ENCODE measurements around the gene AP1M1. TPM values are rescaled to one million over a fixed set of nuclear protein-coding genes. Genes with fewer than 3 reads are reported as not detected.
"Not testable (repeated sequence)": the region's sequence is repeated elsewhere in the genome, so short reads cannot be mapped to it uniquely, and the experiment has no call there.

AP1M1 gene
- total RNA-seq, 1 donor from 2014 or later: 96.2 TPM

- no peak for TF ChIP-seq CTCF (IDR thresholded peaks at IDR 0.05; ENCODE audit: insufficient read depth, low read length, poor library complexity, severe bottlenecking)
- Histone ChIP-seq H3K4me3 (ENCODE audit: low read depth, low read length) (no peak overlapping the region), H3K27me3 (ENCODE audit: control insufficient read depth, insufficient read depth, low read length) (no peaks in the 10 kb centered on the region), H3K36me3 (ENCODE audit: control insufficient read depth, insufficient read depth, low read length) (no peaks in the 10 kb centered on the region)
- DNase-seq (ENCODE audit: low read depth): no peak
Measured at GRCh38 chr19:16164222-16164890, 33.4 kb upstream of the AP1M1 start.

- no peak for DNase-seq (ENCODE audit: low read depth)
- Histone ChIP-seq H3K36me3 (ENCODE audit: control insufficient read depth, insufficient read depth, low read length) (no peaks in the 10 kb centered on the region), H3K4me3 (ENCODE audit: low read depth, low read length) (no peak overlapping the region), H3K27me3 (ENCODE audit: control insufficient read depth, insufficient read depth, low read length) (no peaks in the 10 kb centered on the region)
- no peak for TF ChIP-seq CTCF (IDR thresholded peaks at IDR 0.05; ENCODE audit: insufficient read depth, low read length, poor library complexity, severe bottlenecking)
Measured at GRCh38 chr19:16166417-16166816, 31.3 kb upstream of the AP1M1 start.

GRCh38 chr19:16167055-16167454 lies 30.7 kb upstream of the AP1M1 start:
- no peak for DNase-seq (ENCODE audit: low read depth)
- TF ChIP-seq CTCF (IDR thresholded peaks at IDR 0.05; ENCODE audit: insufficient read depth, low read length, poor library complexity, severe bottlenecking): no peak
- no peak overlapping the region for H3K4me3 ChIP-seq (ENCODE audit: low read depth, low read length)
- H3K36me3 ChIP-seq (ENCODE audit: control insufficient read depth, insufficient read depth, low read length): no peaks in the 10 kb centered on the region
- no peaks in the 10 kb centered on the region for H3K27me3 ChIP-seq (ENCODE audit: control insufficient read depth, insufficient read depth, low read length)

- no peak for TF ChIP-seq CTCF (IDR thresholded peaks at IDR 0.05; ENCODE audit: insufficient read depth, low read length, poor library complexity, severe bottlenecking)
- H3K27me3 ChIP-seq (ENCODE audit: control insufficient read depth, insufficient read depth, low read length): peaks cover 2% of the 10 kb centered on the region
- no peaks in the 10 kb centered on the region for H3K36me3 ChIP-seq (ENCODE audit: control insufficient read depth, insufficient read depth, low read length)
- H3K4me3 ChIP-seq (ENCODE audit: low read depth, low read length): no peak overlapping the region
- DNase-seq (ENCODE audit: low read depth): no peak
Measured at GRCh38 chr19:16168465-16169081, 29.1 kb upstream of the AP1M1 start.

GRCh38 chr19:16170134-16170533 lies 27.6 kb upstream of the AP1M1 start:
- Histone ChIP-seq H3K36me3 (ENCODE audit: control insufficient read depth, insufficient read depth, low read length) (no peaks in the 10 kb centered on the region), H3K4me3 (ENCODE audit: low read depth, low read length) (no peak overlapping the region), H3K27me3 (ENCODE audit: control insufficient read depth, insufficient read depth, low read length) (peaks cover 2% of the 10 kb centered on the region)
- DNase-seq (ENCODE audit: low read depth): no peak
- no peak for TF ChIP-seq CTCF (IDR thresholded peaks at IDR 0.05; ENCODE audit: insufficient read depth, low read length, poor library complexity, severe bottlenecking)

GRCh38 chr19:16175954-16176353 lies 21.8 kb upstream of the AP1M1 start:
- TF ChIP-seq CTCF (IDR thresholded peaks at IDR 0.05; ENCODE audit: insufficient read depth, low read length, poor library complexity, severe bottlenecking): no peak
- peaks cover 2% of the 10 kb centered on the region for H3K27me3 ChIP-seq (ENCODE audit: control insufficient read depth, insufficient read depth, low read length)
- H3K4me3 ChIP-seq (ENCODE audit: low read depth, low read length): no peak overlapping the region
- no peak for DNase-seq (ENCODE audit: low read depth)
- no peaks in the 10 kb centered on the region for H3K36me3 ChIP-seq (ENCODE audit: control insufficient read depth, insufficient read depth, low read length)

- not testable (repeated sequence) for H3K27me3 ChIP-seq (ENCODE audit: control insufficient read depth, insufficient read depth, low read length); H3K36me3 ChIP-seq (ENCODE audit: control insufficient read depth, insufficient read depth, low read length); H3K4me3 ChIP-seq (ENCODE audit: low read depth, low read length); DNase-seq (ENCODE audit: low read depth)
Measured at GRCh38 chr19:16178866-16179265, 18.8 kb upstream of the AP1M1 start.

Measured in kidney epithelial cell (primary cell).